GM19043 (cell line): ENCODE data around the gene KRT28.
"Not testable (repeated sequence)": the region's sequence is repeated elsewhere in the genome, so short reads cannot be mapped to it uniquely, and the experiment has no call there.

Experiments used
- ATAC-seq: cut with Tn5 transposase; IDR thresholded peaks from one replicate; pipeline ENCODE4 v1.9.1; 2021; ENCODE audit warnings: low read depth; ENCODE audit not compliant: unreplicated experiment

Gene KRT28

DNA sequence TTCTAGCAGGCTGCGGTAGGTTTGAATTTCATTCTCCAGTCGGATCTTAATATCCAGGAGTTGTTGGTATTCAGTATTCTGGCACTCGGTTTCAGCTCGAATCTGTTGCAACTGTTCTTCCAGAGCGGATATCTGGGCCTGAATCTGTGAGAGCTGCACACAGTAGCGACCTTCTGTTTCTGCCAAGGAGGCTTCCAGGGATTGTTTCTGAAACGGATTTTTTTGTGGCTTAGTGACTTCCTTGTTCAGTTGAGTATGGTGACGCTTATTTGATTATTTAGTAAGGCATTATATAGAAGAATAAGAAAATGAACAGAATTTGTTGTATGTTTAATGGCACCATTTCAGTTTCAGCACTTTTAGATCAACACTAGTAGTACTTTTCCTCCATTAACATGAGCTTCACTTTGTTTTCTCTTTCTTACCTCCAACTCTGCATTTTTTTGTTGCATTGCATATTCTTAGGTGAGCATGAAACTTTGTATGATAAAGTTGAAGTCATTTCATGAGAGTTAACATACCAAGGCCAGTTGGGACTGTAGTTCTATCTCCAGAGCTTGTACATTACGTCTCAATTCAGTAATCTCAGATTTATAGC, 19.9 kb upstream of the KRT28 start:
- no peak for ATAC-seq

DNA sequence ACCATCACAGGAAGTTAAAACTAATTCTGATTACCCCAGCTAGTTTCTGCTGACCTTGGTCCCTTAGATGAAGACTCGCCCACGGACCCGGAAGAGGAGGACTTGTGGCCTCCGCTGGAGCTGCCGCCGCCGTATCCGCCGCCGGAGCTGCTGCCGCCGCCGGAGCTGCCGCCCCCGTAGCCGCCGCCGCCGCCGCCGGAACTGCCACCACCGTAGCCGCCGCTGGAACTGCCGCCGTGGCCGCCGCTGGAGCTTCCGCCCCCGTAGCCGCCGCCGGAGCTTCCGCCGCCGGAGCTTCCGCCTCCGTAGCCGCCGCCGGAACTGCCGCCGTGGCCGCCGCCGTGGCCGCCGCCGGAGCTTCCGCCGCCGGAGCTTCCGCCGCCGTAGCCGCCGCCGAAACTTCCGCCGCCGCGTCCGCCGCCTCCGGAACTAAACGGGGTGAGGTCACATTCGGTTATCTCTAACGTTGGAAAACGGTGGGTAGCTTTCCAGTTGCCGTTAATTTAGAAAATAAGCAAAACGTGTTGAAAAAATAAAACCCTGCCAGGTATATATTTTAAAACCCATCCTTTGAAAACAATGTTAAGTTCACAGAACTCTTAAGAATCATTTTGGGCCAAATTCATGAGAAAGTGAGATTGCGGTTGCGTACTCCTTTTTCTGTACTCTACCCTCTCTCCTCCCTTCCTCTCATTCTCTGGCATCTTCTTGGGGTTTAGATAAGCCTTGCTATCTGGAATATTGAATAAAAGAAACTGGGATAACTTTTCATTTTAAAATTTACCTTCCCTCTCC, 19.2 kb upstream of the KRT28 start:
- no peak for ATAC-seq

DNA sequence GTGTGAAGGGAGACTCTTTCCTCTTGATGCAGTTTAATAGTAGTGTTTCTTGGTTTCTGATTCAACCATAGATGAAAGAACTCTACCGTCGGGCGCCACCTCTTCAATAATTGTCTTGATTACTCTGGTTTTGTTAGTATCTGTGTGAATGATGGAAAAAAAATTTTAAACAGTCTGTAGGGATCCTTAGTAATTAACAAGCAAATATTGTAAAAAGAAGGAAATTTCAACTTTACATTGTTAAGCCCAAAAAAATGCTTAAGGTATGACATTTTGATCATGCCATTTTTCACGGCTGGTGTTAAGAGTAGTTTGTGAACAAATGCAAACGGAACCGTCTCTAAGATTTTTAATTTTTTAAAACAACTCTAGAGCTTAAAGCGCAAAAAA, 18.6 kb upstream of the KRT28 start:
- ATAC-seq: no peak

DNA sequence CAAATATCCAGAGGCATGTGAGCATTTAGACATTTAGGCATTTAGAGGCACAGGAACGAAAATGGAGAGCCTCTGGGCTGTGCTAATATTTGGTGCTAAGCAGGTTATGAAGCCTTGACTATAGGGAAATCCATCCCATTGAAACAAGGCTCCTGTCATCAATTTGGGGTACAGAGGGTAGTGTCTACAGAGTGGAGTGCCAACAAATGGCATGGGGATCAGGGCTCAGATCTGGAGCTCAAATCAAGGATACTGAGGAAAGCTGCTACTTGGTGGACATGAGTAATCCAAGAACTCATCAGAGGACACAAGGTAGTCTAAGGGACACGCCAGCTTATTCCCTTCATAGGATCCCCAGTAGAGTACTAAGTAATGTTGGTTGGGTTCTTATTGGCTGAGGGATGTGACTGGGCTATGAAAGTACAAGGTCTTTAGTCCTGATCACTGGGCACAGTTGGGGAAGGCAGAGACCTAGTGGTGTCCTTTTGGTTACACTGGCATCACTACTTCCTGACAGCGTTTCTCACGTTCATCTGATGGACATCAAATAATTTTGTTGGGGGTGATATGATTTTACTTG, 17.4 kb upstream of the KRT28 start:
- no peak for ATAC-seq

DNA sequence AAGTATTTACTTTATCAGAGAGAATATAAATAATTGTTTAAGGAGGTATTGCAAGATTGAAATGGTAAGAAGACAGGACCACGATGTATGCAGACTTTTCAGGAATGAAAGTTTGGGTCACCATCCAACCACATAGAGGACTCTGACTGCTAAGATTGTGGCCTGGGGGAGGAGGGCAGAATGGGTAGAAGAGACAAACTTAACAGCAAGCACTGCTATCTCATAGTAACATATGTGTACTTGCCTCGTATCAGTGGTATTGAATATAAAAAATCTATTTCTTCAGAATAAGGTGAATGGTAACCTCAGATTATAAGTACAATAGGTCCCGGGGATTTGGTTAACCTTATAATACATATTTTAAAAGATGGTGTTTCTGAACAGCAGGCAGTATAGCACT, 16.8 kb upstream of the KRT28 start:
- ATAC-seq: no peak

DNA sequence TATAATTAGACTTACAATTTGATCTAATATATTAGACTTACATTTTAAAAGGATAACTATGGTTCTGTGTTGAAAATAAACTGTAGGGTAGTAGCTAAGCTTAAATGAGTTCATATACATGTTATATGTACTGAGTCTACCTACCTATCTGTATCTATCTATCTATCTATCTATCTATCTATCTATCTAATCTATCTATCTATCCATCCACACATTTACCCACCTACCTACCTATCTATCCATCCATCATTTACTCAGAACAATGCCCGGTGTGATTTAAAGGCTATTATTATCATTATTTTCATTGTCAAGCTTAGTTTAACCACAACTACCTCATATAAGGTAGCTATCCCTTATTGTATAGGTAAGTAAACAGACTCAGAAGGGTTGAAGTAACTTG, 15.6 kb upstream of the KRT28 start:
- no peak for ATAC-seq

DNA sequence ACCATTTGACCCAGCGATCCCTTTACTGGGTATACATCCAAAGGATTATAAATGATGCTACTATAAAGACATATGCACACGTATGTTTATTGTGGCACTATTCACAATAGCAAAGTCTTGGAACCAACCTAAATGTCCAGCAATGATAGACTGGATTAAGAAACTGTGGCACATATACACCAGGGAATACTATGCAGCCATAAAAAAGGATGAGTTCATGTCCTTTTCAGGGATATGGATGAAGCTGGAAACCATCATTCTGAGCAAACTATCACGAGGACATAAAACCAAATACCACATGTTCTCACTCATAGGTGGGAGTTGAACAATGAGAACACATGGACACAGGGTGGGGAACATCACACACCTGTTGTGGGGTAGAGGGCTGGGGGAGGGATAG, 14.9 kb upstream of the KRT28 start:
- not testable (repeated sequence) for ATAC-seq

DNA sequence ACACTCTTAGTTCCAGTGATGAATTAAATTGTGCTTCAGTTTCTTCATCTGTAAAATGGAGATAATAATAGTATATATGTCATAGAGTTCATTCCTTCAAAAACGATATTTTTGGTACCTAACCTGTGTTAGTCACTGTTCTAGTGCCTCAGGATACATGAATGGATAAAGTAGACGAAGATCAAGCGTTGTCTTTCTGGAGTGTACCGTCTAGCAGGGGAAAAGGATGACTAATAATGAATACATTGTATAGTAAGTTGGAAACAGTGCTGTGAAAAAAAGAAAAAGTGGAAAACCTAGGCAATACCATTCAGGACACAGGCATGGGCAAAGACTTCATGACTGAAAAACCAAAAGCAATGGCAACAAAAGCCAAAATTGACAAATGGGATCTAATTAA, 14.0 kb upstream of the KRT28 start:
- ATAC-seq: no peak

DNA sequence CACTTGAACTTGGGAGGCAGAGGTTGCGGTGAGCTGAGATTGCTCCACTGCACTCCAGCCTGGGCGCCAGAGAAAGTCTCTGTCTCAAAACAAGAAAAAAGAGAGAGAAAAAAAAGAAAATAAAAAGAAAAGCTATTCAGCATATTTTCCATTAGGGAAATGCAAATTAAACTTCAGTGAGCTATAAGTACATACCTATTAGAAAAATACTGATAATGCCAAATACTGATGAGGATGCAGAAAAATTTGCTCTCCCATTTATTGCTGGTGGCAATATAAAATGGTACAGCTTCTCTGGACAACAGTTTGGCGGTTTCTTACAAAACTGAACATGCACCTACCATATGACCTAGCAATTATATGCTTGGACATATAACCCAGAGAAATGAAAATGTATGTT, 12.9 kb upstream of the KRT28 start:
- ATAC-seq: no peak

DNA sequence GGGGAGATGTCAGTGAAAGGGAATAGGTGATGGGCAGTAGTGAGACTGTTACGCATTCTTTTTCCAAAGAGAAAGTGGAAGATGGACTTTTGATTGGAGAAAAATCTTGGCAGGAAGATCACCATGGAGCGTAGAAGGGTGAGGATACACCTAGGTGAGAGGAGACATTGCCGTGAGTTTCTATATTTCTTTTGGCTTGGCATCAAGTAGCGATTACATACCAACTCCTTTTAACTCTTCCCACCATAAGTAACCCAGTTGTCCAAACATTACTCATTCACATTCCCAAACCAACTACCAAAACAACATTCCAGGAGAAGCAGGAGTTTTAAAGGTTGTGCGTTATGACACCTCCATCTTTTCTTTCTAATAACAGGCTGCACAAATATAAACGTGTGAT, 10.7 kb upstream of the KRT28 start:
- ATAC-seq: no peak

DNA sequence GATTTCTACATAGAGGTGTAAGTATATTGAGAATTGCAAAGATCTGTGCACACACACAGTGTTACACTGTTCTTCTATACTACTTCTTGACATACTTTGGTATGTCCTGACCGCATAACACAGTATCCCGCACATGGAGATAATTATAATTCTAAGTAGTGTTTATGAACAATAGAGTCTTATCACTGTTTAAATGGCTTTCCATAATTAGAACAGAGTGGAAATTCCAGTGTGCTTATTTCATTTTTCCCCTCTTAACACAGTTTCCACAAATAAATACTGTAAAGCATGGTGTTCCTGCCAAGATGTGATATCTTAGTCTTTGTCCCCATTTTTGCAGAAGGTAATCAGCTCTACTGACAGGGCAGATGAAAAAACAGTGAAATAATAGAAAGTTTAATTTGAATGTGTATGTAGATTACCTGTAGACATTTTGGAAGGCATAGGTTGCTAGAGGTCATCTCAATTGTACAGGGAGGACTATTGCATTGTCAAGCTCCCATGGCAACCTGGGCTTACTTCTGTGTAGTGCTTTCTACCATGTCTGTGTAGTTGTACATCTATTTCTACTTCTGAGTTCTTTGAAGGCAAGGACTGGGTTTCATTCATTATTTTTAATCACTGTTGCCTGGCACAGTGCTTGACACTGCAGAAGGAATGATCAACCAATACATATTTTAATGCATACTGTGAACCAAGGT, 10.1 kb upstream of the KRT28 start:
- ATAC-seq: no peak

DNA sequence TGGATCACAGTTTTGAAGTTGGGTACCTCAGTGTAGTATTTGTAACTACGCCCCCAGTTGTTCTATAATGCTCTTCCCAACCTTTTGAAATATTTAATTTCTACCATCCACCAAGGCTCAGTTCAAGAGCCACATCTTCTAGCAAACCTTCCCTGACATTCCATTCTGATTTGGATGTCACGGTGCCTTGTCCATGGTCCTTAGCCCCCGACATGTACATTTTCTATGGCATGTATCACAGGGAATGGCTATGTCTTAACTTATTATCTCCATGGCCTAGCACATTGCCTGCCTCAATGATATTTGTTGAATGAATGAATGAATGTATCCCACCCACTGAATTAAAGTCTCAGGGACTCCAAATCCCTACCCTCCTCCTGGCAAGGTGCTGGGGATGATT, 6.4 kb upstream of the KRT28 start:
- no peak for ATAC-seq

DNA sequence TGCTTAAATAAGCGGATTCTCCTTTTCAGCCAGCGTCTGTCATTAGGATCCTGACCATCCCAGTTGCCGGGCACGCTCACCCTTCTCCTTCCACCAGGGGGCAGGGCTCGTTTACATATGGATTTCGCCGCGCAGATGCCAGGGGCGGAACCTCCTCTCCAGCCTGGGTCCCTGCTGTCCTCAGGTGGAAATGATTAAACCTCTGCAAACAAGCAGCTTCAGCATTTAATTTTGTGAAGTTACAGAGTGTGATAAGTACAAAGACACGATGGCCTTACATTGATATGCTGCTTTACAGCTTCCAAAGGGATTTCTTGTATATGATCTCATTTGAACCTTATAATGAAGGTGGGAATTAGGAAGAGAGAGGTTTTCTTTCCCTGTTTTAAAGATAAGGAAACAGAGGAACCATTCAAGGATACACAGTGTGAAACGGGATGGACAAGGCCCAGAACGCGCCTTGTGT, 3.9 kb upstream of the KRT28 start:
- no peak for ATAC-seq

DNA sequence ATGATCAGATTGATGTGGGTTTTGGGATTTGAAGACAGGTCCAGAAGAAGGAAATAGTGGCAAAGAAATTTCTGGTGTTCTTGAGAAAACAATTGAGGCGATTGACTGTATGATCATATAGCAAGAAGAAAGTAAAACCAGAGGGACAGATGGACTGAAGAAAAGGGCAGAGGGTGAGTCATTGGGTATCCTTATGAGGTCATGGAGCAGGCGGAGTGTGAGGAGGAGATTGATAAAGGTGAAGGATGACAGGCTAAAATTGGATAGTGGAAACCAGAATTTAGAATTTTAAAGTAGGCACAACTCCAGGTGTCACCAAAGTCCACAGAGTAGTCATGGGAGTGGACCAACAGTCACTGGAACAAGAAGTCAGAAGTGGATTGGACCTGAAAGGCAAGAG, 1.4 kb upstream of the KRT28 start:
- no peak for ATAC-seq

DNA sequence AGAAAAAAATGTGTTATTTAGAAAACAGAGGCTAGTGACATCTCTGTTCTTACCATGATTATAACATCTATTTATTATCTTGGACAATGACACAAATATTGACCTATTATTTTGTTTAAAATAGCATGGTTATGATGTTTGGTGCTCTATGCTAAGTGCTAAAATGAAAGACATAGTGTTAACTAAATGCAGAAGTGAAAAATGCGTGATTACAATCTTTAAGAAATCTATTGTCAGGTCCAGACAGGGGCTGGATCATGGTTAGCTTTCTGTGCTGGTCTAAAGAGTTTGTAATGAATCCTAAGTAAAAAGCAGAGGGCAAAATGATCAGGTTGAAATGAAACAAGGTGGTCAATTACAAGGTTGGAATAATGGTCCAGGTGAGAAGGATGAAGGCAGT, 622 bp upstream of the KRT28 start:
- no peak for ATAC-seq

DNA sequence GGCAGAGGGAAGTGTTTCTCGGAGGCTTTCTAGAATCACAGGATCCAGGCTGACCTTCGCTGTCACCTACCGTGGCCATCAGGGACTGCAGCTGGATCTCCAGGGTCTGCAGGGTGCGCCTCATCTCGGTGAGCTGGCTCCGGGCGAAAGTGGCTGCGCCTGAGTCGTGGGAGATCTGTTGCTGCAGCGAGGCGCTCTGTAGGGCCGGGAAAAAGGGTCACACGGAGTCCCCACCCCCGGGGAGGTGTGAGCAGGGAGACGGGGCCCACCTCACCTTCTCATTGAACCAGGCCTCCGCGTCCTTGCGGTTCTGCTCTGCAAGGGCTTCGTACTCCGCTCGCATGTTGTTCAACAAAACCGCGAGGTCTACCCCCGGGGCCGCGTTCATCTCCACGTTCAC, 2.9 kb downstream of the KRT28 start:
- ATAC-seq: no peak

DNA sequence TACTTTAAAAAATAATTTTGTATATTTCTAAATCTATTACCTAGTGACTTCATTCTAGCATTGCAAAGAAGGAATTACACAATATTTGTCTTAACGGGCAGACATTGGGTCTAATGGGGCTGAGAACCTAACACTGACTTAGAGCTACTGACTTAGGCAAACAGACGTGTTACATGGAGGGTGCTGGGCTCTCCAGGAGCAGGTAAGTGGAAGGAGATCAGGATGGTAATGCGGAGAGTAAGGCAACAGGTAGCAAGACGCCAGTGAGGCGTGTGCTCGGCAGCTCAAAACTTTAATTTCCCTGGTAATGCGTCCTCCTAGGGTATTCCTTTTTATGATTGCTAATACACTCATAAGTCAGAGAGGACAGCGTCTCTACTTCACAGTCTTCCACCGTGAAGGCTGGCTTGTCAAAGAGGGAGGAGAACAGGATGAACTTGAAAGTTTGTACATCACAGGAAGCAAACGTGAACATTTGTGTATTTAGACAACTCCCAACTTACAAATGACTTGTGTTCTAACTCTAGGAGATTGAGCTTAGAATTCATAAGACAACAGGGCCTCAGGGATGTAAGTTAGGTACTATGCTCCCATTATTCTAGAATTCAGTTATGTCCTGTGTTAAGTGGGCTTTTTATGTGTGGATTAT, 4.6 kb downstream of the KRT28 start:
- no peak for ATAC-seq

DNA sequence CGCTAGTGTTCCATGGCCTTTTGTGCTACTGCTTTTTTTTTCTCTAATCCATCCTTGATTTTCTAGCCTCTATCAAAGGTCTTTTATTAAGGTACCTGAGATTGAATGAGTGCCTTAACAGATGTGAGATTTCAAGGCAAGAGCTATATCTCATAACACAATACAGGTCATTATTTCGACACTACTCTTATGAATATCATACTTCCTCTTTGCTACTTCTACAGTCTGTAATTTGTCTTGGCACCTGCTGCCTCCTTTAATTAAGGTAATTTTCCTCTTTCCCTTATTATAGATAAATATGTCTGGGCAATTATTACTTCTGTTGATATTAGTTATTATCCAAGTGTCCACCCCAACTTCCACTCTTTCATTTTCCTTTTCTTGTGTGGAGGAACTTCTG, 5.3 kb downstream of the KRT28 start:
- ATAC-seq: no peak

DNA sequence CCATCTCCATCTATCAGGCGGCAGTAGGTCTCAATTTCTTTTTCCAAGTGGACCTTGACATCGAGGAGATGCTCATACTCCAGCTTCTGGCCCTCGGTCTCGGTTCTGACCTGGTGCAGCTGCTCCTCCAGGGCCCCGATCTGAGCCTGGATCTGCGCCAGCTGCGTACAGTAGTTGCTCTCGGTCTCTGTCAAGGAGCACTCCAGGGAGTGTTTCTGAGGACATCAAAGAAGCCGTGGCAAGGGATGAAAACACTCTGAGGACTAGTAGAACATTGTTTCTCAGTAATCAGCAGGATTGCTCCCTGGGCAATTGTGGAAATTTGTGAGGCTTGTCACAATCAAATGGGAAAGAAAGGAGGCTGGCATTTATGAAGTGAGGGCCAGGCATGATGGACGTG, 5.9 kb downstream of the KRT28 start:
- no peak for ATAC-seq

DNA sequence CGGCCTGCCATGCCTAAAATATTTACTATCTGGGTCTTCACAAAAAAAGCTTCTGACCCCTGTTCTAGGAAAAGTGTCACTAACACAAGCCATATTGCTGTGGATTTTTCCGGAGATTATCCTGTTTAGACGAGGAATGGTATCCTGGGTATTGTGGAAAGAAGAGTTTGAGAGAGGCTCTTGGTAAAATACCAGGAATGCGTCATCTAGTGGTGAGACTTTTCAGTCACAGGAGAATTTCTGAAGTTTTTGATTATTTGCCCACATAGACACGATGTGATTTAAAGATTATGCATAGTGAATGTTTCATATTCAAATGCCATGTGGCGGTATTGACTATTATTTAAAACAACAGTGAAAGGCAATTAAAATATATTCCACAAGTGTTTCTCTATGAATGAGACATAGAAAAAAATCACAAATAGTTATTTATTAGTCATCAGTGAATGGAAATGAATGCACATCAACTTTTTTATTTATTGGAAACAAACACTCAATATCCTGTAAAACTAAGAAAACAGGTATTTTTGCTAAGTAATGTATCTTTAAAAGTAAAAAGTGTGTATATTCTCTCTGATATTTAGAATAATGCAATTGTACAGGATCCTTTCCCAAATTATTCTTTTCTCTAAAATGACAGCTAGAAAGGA, 7.8 kb downstream of the KRT28 start:
- no peak for ATAC-seq

DNA sequence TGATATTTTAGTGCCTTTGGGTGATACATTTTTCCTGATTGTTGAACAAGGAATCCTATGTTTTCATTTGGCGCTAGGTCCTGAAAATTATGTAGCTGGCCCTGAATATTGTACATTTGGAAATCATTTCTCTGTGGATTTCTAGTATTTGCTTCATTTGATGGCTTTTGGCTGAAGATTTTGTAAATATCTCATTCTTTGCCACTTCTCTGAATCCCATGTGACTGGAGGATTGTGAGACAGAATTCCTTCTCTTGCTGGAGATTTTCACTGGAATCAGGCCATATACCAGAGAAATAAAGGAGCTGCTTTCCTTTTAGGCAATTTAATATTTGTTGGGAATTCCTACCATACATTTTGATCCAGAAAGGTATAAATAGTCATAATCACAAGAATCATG, 8.6 kb downstream of the KRT28 start:
- ATAC-seq: no peak
